GM11168 (cell line): ENCODE data around the gene ALKBH6.
"Not testable (repeated sequence)": the region's sequence is repeated elsewhere in the genome, so short reads cannot be mapped to it uniquely, and the experiment has no call there.

ENCODE experiments used
- in situ Hi-C: fragments of 300-500 bp; cut with MboI; formaldehyde crosslinking; loops from one replicate; pipeline ENCODE4 v1.12.0; 2022; ENCODE audit warnings: low sequenced_read_pairs; ENCODE audit not compliant: unreplicated experiment

Gene ALKBH6

DNA sequence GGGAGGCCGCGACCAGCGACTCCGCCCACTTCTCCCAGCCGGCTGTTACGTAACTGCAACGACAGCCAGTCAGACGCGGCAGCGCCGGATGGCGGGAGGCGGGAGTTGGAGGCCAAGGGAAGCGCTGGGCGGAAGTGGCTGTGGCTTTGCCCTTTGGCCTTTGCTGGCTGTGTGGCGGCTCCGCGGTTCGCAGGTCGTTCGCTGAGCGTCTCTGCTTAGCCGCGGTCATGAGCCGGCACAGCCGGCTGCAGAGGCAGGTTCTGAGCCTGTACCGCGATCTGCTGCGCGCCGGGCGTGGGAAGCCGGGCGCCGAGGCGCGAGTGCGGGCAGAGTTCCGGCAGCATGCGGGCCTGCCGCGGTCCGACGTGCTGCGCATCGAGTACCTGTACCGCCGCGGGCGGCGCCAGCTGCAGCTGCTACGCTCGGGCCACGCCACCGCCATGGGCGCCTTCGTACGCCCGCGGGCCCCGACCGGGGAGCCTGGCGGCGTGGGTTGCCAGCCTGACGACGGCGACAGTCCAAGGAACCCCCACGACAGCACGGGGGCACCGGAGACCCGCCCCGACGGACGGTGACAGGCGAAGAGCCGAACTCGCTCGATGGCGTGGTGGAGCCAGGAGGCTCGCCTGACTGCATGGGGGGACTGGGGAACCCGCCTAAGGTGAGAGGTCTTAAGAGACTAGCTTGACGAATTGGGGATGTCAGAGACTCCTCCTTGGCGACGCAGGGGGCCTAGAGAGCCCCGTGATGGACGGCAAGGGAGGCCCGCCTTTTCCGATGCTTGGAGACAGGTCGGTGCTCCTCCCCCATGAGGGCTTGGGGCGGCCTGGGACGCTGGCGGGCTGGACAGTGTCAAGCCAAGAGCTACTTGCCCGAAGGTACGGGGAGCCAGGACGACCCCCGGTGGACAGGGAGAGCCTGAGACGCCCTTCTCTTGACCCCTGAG, 18.7 kb downstream of the ALKBH6 start, which contains the start of gene SDHAF1:
SDHAF1 (plus strand) TSS at position 141 of the 946 bp plus-strand sequence; CDS start at position 228, 87 bp downstream.
- in situ Hi-C loops: no loop called here

- in situ Hi-C loops: no loop called here
These were observed 20.0 kb downstream of the ALKBH6 start for GRCh38 chr19:35993923-35994598.

- in situ Hi-C loops: no loop called here
These were observed 20.9 kb downstream of the ALKBH6 start for GRCh38 chr19:35992907-35993765.

- in situ Hi-C loops: no loop called here
These were observed 22.1 kb downstream of the ALKBH6 start for GRCh38 chr19:35991731-35992450.

DNA sequence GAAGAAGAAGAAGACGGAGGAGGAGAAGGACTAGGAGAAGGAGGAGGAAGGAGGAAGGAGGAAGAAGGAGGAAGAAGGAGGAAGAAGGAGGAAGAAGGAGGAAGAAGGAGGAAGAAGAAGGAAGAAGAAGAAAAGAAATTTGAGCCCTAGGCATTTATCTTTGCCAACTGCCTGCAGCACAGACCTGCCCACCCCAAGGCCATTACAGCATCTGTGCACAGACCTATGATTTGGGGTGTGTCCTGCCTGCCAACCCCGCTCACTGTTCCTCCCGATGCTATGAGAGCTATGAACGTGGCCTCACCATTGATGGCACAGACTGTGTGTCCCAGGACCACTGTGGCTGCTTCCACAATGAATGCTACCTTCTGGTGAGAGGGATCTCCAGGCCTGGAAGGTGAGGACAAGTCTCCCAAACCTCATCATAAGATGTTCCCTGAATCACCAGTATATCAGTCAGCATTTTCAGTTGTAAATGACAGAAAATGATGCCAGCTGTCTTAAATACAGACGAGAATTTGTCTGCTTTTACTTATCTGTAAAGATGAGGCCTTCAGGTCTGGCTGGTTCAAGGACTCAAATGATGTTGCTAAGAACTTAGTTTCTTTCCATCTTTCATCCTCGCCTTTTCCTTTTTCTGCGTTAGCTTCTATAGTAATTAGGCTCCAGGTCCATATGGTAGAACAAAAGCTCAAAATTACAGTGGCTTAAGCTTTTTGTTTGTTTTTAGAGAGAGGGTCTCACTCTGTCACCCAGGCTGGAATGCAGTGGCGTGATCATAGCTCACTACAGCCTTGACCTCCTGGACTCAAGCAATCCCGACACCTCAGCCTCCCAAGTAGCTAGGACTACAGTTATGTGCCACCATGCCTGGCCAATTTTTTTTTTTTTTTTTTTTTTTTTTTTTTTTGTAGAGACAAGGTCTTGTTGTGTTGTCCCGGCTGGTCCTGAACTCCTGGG, 23.0 kb downstream of the ALKBH6 start:
- in situ Hi-C loops: no loop called here

- in situ Hi-C loops: no loop called here
These were observed 23.9 kb downstream of the ALKBH6 start for GRCh38 chr19:35990156-35990555.

GRCh38 chr19:35988824-35989223, 25.2 kb downstream of the ALKBH6 start:
- in situ Hi-C loops: no loop called here

DNA sequence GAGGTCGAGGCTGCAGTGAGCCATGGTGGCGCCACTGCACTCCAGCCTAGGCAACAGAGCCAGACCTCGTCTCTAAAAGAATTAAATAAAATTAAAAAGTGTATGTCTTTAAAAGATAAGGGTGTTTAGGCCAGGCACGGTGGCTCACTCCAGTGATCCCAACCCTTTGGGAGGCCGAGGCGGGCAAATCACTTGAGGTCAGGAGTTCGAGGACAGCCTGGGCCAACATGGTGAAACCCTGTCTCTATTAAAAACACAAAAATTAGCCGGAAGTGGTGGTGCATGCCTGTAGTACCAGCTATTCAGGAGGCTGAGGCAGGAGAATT, 26.5 kb downstream of the ALKBH6 start:
- in situ Hi-C loops: no loop called here

DNA sequence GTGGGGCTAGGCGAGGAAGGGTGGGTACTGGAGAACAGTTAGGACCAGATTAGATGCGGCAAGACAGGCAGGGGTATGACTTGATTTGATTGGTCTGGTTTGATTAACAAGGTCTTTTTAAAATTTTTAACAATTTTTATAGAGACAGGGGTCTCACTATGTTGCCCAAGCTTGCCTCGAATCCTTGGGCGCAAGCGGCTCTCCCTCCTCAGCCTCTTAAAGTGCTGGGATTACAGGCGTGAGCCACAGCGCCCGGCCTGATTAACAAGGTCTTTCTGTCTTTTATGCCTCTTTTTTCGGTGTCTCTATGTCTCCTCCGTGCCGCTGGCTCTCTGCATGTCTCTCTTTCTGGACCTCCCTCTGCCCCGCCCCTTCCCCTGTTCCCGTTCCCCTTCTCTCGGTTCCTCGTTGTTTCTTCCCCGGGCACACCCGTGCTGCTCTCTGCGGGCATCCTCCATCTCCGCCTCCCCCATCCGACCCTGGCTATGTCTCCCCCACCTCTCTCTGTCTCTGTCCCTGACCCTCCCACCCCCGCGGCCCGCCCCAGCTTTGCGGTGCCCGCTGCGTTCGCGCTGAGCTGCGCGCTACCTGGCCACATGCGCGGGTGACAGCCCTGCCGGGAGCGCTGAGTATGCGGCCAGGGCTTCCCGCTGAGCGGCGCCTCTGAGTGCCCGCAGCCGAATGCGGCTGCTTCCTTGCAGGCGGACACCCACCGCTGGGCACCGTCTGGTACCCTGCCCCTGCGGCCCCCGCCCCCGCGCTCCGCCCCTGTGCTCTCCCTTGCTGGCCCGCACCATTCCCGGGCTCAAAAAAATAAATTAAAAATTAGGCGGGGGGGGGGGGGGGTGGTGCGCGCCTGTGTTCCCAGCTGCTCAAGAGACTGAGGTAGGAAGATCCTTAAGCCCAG, 27.1 kb downstream of the ALKBH6 start:
- in situ Hi-C loops: no loop called here

GRCh38 chr19:35986111-35986510, 27.9 kb downstream of the ALKBH6 start:
- in situ Hi-C loops: no loop called here

GRCh38 chr19:35983177-35983576, 30.8 kb downstream of the ALKBH6 start:
- in situ Hi-C loops: no loop called here

DNA sequence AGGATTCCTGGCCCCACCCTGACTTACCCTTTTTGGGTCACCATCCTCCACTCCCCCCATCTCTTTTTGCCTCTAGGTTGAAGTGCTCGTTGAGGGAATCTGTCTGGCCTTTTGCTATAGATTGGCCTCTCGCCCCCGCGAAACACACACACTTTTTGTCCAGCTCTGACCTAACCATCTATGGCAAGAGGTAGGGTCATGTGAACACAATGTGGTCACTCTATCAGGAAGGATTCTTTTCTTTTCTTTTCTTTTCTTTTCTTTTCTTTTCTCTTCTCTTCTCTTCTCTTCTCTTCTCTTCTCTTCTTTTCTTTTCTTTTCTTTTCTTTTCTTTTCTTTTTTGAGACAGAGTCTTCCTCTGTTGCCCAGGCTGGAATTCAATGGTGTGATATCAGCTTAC, 33.0 kb downstream of the ALKBH6 start:
- in situ Hi-C loops: not testable (repeated sequence)

GRCh38 chr19:35978832-35979365, 35.1 kb downstream of the ALKBH6 start:
- in situ Hi-C loops: no loop called here

- in situ Hi-C loops: no loop called here
These were observed 35.7 kb downstream of the ALKBH6 start for GRCh38 chr19:35978271-35978670.

GRCh38 chr19:35977446-35978222, 36.4 kb downstream of the ALKBH6 start:
- in situ Hi-C loops: no loop called here

- in situ Hi-C loops: no loop called here
These were observed 38.3 kb downstream of the ALKBH6 start for GRCh38 chr19:35975608-35976214.
